GM18951 (cell line): Measurements from ENCODE around the gene OMG.
"Not testable (repeated sequence)": the region's sequence is repeated elsewhere in the genome, so short reads cannot be mapped to it uniquely, and the experiment has no call there.

Experiments
- POLR2A ChIP-seq: IDR thresholded peaks from 4 replicates; pipeline ENCODE4 v1.6.1; 2011; ENCODE audit warnings: mild to moderate bottlenecking; ENCODE audit not compliant: insufficient read length, insufficient read depth; ENCODE audit errors: extremely low read depth
- in situ Hi-C: fragments of 300-500 bp; cut with MboI; formaldehyde crosslinking; loops from one replicate; pipeline ENCODE4 v1.12.0; 2022; ENCODE audit warnings: low sequenced_read_pairs, mixed read lengths, inconsistent platforms; ENCODE audit not compliant: unreplicated experiment

Gene OMG

GRCh38 chr17:31294820-31295488 lies 2.1 kb downstream of the OMG start:
- in situ Hi-C loops, result no loop called here

DNA sequence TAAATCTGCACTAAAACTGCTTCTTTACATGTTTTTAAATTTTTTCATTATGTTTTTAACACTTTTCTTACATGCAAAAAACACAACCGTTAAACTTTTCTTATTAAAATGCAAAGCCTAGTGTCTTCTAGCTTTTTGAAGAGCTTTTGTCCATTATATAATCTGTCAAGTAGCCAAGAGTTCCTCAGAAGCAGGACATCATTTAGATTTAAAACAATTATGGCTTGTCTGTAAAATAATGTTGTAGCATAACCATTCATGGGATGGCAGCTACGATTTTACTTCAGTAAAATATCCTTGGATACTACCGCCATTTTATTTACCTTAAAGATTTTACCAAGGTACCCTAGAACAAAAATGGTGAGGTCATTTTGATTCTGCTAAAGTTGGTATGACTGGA lies 2.8 kb downstream of the OMG start:
- TF ChIP-seq POLR2A, result no peak
- in situ Hi-C loops, result no loop called here

More at GRCh38 chr17:31294820-31295488, 2.1 kb downstream of the OMG start:
- no peak for TF ChIP-seq POLR2A

GRCh38 chr17:31293581-31293980 lies 3.5 kb downstream of the OMG start:
- in situ Hi-C loops, result no loop called here
- TF ChIP-seq POLR2A, result no peak

- in situ Hi-C loops, result no loop called here
Observed at GRCh38 chr17:31291820-31292219, 5.2 kb downstream of the OMG start.

DNA sequence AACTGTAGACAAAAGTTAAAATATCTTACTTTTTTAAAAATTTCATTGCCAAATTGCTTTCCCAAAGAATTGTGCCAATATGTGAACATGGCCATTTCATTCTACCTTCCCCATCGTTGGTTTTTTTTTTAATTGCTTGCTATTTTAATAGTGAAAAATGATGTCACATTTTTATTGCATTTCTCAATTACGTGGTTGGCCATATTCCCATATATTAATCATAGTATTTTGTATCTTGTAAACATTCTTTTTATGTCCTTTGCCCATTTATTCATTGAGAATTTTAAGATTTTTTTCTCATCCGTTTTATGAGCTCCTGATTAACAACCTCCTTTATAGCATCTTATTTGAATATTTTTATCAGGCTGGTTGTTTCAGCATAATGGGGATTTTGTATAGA lies 7.2 kb downstream of the OMG start:
- TF ChIP-seq POLR2A, result no peak
- in situ Hi-C loops, result no loop called here

More at GRCh38 chr17:31291820-31292219, 5.2 kb downstream of the OMG start:
- TF ChIP-seq POLR2A, result no peak

DNA sequence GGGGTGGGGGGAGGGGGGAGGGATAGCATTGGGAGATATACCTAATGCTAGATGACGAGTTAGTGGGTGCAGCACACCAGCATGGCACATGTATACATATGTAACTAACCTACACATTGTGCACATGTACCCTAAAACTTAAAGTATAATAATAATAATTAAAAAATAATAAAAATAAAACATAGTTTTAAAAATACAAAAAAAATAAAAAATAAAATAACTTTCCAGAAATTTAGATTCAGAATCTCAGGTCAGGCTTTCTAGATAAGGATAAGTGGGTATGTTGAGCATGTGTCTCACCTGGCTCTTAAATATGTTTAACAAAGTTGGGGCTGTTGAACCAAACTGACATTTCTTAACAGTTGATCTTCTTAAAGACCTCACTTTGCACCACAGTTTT lies 9.1 kb downstream of the OMG start:
- in situ Hi-C loops, result not testable (repeated sequence)

GRCh38 chr17:31286587-31286986 lies 10.5 kb downstream of the OMG start:
- TF ChIP-seq POLR2A, result no peak
- in situ Hi-C loops, result no loop called here

DNA sequence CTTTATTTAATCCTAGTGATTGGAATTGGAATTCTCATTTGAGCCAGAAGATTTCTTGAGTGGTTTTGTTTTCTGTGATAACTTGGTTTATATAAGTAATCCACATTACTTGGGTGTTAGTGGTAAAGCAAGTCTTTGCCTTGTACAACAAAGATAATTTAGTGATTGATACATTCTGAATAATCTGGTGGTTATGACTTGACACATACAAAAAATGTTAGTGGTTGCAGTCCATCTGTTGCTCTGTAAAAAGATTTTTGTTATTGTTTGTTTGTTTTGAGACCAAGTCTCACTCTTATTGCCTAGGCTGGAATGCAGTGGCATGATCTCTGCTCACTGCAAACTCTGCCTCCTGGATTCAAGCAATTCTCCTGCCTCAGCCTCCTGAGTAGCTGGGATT lies 13.2 kb downstream of the OMG start:
- in situ Hi-C loops, result no loop called here
- no peak for TF ChIP-seq POLR2A

- no peak for TF ChIP-seq POLR2A
- in situ Hi-C loops, result no loop called here
Observed at GRCh38 chr17:31281061-31281460, 16.0 kb downstream of the OMG start.

GRCh38 chr17:31279401-31279800 lies 17.6 kb downstream of the OMG start:
- no peak for TF ChIP-seq POLR2A
- in situ Hi-C loops, result no loop called here

DNA sequence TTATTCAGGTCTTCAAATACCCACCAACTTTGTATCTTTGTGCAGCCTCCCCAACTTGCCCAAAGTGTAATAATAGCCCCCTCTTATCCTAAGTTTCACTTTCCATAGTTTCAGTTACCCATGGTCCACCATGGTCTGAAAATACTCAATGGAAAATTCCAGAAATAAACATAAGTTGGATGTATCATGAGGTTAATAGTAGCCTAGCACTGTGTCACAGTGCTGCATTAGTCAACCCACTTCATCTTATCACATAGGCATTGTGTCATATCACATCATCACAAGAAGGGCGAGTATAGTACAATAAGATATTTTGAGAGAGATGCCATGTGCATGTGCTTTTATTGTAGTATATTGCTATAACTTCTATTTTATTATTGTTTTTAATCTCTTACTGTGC lies 21.9 kb downstream of the OMG start:
- TF ChIP-seq POLR2A, result no peak
- in situ Hi-C loops, result no loop called here

DNA sequence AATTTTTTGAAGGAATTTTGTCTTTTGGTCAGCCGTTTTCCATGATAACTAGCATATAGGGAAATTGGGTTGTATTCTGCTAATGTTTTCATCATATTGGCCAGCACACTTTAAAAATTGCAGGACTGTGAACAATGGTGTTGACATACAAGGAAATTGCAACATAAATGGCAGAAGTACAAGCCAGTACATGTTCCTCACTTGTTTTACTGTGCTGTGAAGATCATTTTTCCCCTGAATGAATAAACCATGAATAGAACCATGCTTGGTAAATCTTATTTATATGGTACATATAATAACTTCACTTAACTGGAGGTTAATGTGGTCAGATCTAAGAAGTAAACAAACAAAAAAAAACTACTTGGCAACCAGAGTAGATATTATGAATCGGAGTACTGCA lies 22.8 kb downstream of the OMG start:
- in situ Hi-C loops, result no loop called here

DNA sequence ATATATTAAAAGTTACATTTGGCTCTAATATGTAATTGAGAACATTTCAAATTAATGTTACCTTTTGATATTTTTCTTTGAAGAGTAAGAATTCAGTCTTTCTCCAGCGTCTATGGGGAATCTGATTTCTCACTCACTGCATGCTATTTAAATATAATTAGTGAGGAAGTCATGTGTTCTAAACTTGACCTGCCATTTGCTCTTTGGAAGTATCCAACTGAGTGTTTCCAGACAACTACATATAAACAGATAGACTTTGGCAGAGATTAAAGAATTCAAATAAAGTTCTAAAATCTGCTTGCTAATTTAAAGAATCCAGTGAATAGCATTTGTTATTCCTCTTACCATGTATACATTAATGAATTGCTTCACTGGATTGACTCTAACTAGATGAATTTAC lies 23.5 kb downstream of the OMG start:
- in situ Hi-C loops, result no loop called here
- no peak for TF ChIP-seq POLR2A

More for the DNA sequence above, 22.8 kb downstream of the OMG start:
- no peak for TF ChIP-seq POLR2A

GRCh38 chr17:31272803-31273202 lies 24.2 kb downstream of the OMG start:
- TF ChIP-seq POLR2A, result no peak
- in situ Hi-C loops, result no loop called here

DNA sequence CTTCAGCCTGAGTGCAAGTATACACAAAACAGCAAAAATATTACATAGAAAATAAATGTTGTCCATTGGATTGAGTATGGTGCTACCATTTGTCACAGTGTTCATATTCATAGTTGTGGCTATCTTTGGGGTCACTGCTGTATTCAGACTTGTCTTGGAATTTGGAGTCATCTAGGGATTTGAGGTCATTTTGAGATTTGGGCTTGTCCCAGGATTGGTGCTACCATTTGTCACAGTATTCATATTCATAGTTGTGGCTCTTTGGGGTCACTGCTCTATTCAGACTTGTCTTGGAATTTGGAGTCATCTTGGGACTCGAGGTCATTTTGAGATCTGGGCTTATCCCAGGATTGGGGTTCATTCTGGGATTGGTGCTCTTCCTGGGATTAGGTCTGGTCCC lies 24.8 kb downstream of the OMG start:
- in situ Hi-C loops, result no loop called here
- TF ChIP-seq POLR2A, result no peak
